WTC11 (cell line): Measurements from ENCODE around the gene EXD3. TPM values are rescaled to one million over a fixed set of nuclear protein-coding genes. Genes with fewer than 3 reads are reported as not detected.
"Not testable (repeated sequence)": the region's sequence is repeated elsewhere in the genome, so short reads cannot be mapped to it uniquely, and the experiment has no call there.

Experiments used
- ATAC-seq: fragments of 200-7000 bp; cut with Tn5 transposase; 2 replicates; pipeline ENCODE4 v1.10.0; 2021; ENCODE audit warnings: mild to moderate bottlenecking, moderate library complexity
- CTCF ChIA-PET: fragments of 300-600 bp; sonication (Branson Sonifier 250); formaldehyde crosslinking; loops from one replicate; lab custom pipeline; 2021; ENCODE audit warnings: antibody characterized with exemption; lab: Charles Lee
- POLR2A ChIA-PET: fragments of 350-600 bp; sonication (Branson Sonifier 250); formaldehyde crosslinking; loops from one replicate; lab custom pipeline; 2021; ENCODE audit warnings: antibody characterized with exemption; lab: Charles Lee
- DNase-seq: peaks from one replicate; pipeline ENCODE4 v3.0.0; 2021; ENCODE audit warnings: low spot score
- H3K27ac Mint-ChIP-seq: 2 replicates; pipeline ENCODE4 v1.8.0; 2021; ENCODE audit warnings: mixed read lengths
- H3K27me3 Mint-ChIP-seq: 2 replicates; pipeline ENCODE4 v1.8.0; 2021; ENCODE audit warnings: low read depth, mild to moderate bottlenecking, moderate library complexity, mixed read lengths
- H3K36me3 Mint-ChIP-seq: 2 replicates; pipeline ENCODE4 v1.8.0; 2021; ENCODE audit warnings: mixed read lengths
- H3K4me1 Mint-ChIP-seq: 2 replicates; pipeline ENCODE4 v1.8.0; 2022; ENCODE audit warnings: mixed read lengths
- H3K4me3 Mint-ChIP-seq: 2 replicates; pipeline ENCODE4 v1.8.0; 2021; ENCODE audit warnings: mild to moderate bottlenecking, moderate library complexity, mixed read lengths
- H3K9me3 Mint-ChIP-seq: 2 replicates; pipeline ENCODE4 v1.8.0; 2021; ENCODE audit warnings: mixed read lengths
- AFF4 ChIP-seq: sonication (generic); formaldehyde crosslinking; IDR thresholded peaks from 2 replicates; pipeline ENCODE4 v1.8.1; 2023; ENCODE audit warnings: mild to moderate bottlenecking, missing genetic modification reagents, borderline replicate concordance
- ATF3 ChIP-seq: sonication (generic); formaldehyde crosslinking; conservative IDR thresholded peaks from 2 replicates; pipeline ENCODE4 v1.8.1; 2022; ENCODE audit warnings: mild to moderate bottlenecking, missing genetic modification reagents
- CBFB ChIP-seq: sonication (generic); formaldehyde crosslinking; IDR thresholded peaks from 2 replicates; pipeline ENCODE4 v1.8.1; 2022; ENCODE audit warnings: mild to moderate bottlenecking, low read depth, missing genetic modification reagents
- E2F5 ChIP-seq: sonication (generic); formaldehyde crosslinking; IDR thresholded peaks from 2 replicates; pipeline ENCODE4 v1.8.1; 2022; ENCODE audit warnings: mild to moderate bottlenecking, moderate library complexity, missing genetic modification reagents
- FOXK1 ChIP-seq: sonication (generic); formaldehyde crosslinking; IDR thresholded peaks from 2 replicates; pipeline ENCODE4 v1.8.0; 2022; ENCODE audit warnings: mild to moderate bottlenecking, moderate library complexity, missing genetic modification reagents
- GTF2I ChIP-seq: fragments of 250-450 bp; sonication (Bioruptor Pico); conservative IDR thresholded peaks from 2 replicates; pipeline ENCODE4 v1.4.0; 2021; ENCODE audit warnings: mild to moderate bottlenecking
- IRF2 ChIP-seq: sonication (generic); formaldehyde crosslinking; IDR thresholded peaks from 2 replicates; pipeline ENCODE4 v1.8.0; 2022; ENCODE audit warnings: low read depth, missing genetic modification reagents, borderline replicate concordance
- OVOL2 ChIP-seq: fragments of 250-450 bp; sonication (Bioruptor Pico); IDR thresholded peaks from 2 replicates; pipeline ENCODE4 v1.9.0; 2021; ENCODE audit warnings: mild to moderate bottlenecking, borderline replicate concordance
- PREB ChIP-seq: sonication (generic); formaldehyde crosslinking; IDR thresholded peaks from 2 replicates; pipeline ENCODE4 v1.8.1; 2022; ENCODE audit warnings: mild to moderate bottlenecking, missing genetic modification reagents, moderate library complexity, borderline replicate concordance
- PRRX2 ChIP-seq: fragments of 250-450 bp; sonication (Bioruptor Pico); IDR thresholded peaks from 2 replicates; pipeline ENCODE4 v1.8.0; 2021; ENCODE audit warnings: mild to moderate bottlenecking
- TEAD4 ChIP-seq: sonication (generic); formaldehyde crosslinking; IDR thresholded peaks from 2 replicates; pipeline ENCODE4 v1.8.0; 2022; ENCODE audit warnings: mild to moderate bottlenecking, missing genetic modification reagents
- USF2 ChIP-seq: sonication (generic); formaldehyde crosslinking; IDR thresholded peaks from 2 replicates; pipeline ENCODE4 v1.8.1; 2023; ENCODE audit warnings: mild to moderate bottlenecking, missing genetic modification reagents, moderate library complexity
- ZBTB43 ChIP-seq: sonication (generic); formaldehyde crosslinking; IDR thresholded peaks from 2 replicates; pipeline ENCODE4 v1.8.1; 2023; ENCODE audit warnings: mild to moderate bottlenecking, missing genetic modification reagents
- ZNF121 ChIP-seq: sonication (generic); formaldehyde crosslinking; IDR thresholded peaks from 2 replicates; pipeline ENCODE4 v1.8.0; 2023; ENCODE audit warnings: missing genetic modification reagents
- ZNF263 ChIP-seq: sonication (generic); formaldehyde crosslinking; IDR thresholded peaks from 2 replicates; pipeline ENCODE4 v1.8.1; 2022; ENCODE audit warnings: low read depth, mild to moderate bottlenecking, moderate library complexity, missing genetic modification reagents
- total RNA-seq: library from RNA; stranded (reverse); gene quantifications from 3 replicates; pipeline ENCODE4 v1.2.3, GENCODE V29; 2021

EXD3 gene
- total RNA-seq, 1 experiment from 2014 or later = 21.2 TPM

- POLR2A ChIA-PET, ATAC-seq, DNase-seq, H3K27ac Mint-ChIP-seq, CTCF ChIA-PET, H3K4me1 Mint-ChIP-seq, H3K4me3 Mint-ChIP-seq: not testable (repeated sequence)
- Mint-ChIP-seq H3K27me3 (peaks cover 31% of the 10 kb centered on the region), H3K9me3 (peaks cover 70% of the 10 kb centered on the region), H3K36me3 (peaks cover 48% of the 10 kb centered on the region)
These were observed 83.0 kb downstream of the EXD3 start for GRCh38 chr9:137339908-137340462.

- ATAC-seq (no peak), DNase-seq (no peak)
- CTCF ChIA-PET = no interaction called here
- POLR2A ChIA-PET = no interaction called here
- Mint-ChIP-seq H3K9me3 (peaks cover 70% of the 10 kb centered on the region), H3K27ac (no peak overlapping the region), H3K4me1 (no peaks in the 10 kb centered on the region), H3K27me3 (peaks cover 30% of the 10 kb centered on the region), H3K36me3 (peaks cover 46% of the 10 kb centered on the region), H3K4me3 (no peak overlapping the region)
- TF ChIP-seq ZNF121 (CRISPR knock-in tag) (no peak), OVOL2 (no peak), AFF4 (CRISPR knock-in tag) (no peak)
These were observed 83.7 kb downstream of the EXD3 start for GRCh38 chr9:137339045-137339907.

GRCh38 chr9:137336735-137337134, 86.2 kb downstream of the EXD3 start:
- no peak for ATAC-seq
- DNase-seq = no peak
- POLR2A ChIA-PET = no interaction called here
- H3K36me3 Mint-ChIP-seq = peaks cover 38% of the 10 kb centered on the region
- H3K27me3 Mint-ChIP-seq = peaks cover 23% of the 10 kb centered on the region
- no peaks in the 10 kb centered on the region for H3K4me1 Mint-ChIP-seq
- CTCF ChIA-PET = interaction anchor here (0.7 kb wide), 1 partner anchor 262 kb away, joined by 3 read pairs; no protein-coding TSS in a partner anchor
- H3K9me3 Mint-ChIP-seq = peaks cover 68% of the 10 kb centered on the region
- H3K4me3 Mint-ChIP-seq = no peak overlapping the region
- no peak overlapping the region for H3K27ac Mint-ChIP-seq
- TF ChIP-seq FOXK1 (CRISPR knock-in tag) (no peak), AFF4 (CRISPR knock-in tag) (no peak), IRF2 (CRISPR knock-in tag) (no peak), GTF2I (CRISPR knock-in tag) (no peak), ZNF263 (CRISPR knock-in tag) (no peak), USF2 (CRISPR knock-in tag) (no peak), TEAD4 (no peak), CBFB (CRISPR knock-in tag) (no peak), ATF3 (CRISPR knock-in tag) (no peak), PREB (no peak), PRRX2 (CRISPR knock-in tag) (no peak), ZBTB43 (CRISPR knock-in tag) (no peak), E2F5 (no peak)
